ENCODE results near the gene ATP6V0A1. TPM values are rescaled to one million over a fixed set of nuclear protein-coding genes. Genes with fewer than 3 reads are reported as not detected.
A peak's percentile ranks its signal among the peaks of the same experiment; 100 is the strongest.

Gene ATP6V0A1
- total and polyA plus RNA-seq, 7 donors, result 41.1 to 116 (median 62.7) TPM

- H3K27ac ChIP-seq, result peak overlapping the region; percentile 16
- 84 to 85% (median 84%) methylated on average over 6 of the region's 6 CpGs for WGBS, 3 donors
- H3K36me3 ChIP-seq (ENCODE audit: insufficient read depth in 1 of 2, low read depth in 1 of 2), result peaks cover 0 to 3% of the 10 kb centered on the region in 2 donors
- DNase-seq, result no peak
- H3K4me1 ChIP-seq, result peaks cover 22% of the 10 kb centered on the region
- intact Hi-C loops (cut with DNase I), result no loop called here
- no peak for ATAC-seq
- no peak for TF ChIP-seq CTCF (IDR thresholded peaks at IDR 0.05)
- no peak overlapping the region for H3K4me3 ChIP-seq
- H3K9me3 ChIP-seq, result no peaks in the 10 kb centered on the region
- H3K27me3 ChIP-seq (ENCODE audit: insufficient read depth in 3 of 3, low read length in 2 of 3), result no peaks in the 10 kb centered on the region
Observed at GRCh38 chr17:42559075-42559474, 100.4 kb downstream of the ATP6V0A1 start.

GRCh38 chr17:42560246-42560645 is 101.6 kb downstream of the ATP6V0A1 start:
- intact Hi-C loops (cut with DNase I), result no loop called here
- H3K4me3 ChIP-seq, result no peak overlapping the region
- H3K4me1 ChIP-seq, result peaks cover 22% of the 10 kb centered on the region
- H3K9me3 ChIP-seq, result no peaks in the 10 kb centered on the region
- no peak for TF ChIP-seq CTCF (IDR thresholded peaks at IDR 0.05)
- H3K36me3 ChIP-seq (ENCODE audit: insufficient read depth in 1 of 2, low read depth in 1 of 2), result peaks cover 2 to 14% of the 10 kb centered on the region in 2 donors
- no peaks in the 10 kb centered on the region for H3K27me3 ChIP-seq (ENCODE audit: insufficient read depth in 3 of 3, low read length in 2 of 3)
- no peak for ATAC-seq
- no peak overlapping the region for H3K27ac ChIP-seq
- DNase-seq, result no peak
- WGBS, 3 donors, result 74 to 86% (median 79%) methylated on average over 3 of the region's 3 CpGs

- no peaks in the 10 kb centered on the region for H3K27me3 ChIP-seq (ENCODE audit: insufficient read depth in 3 of 3, low read length in 2 of 3)
- peaks cover 25% of the 10 kb centered on the region for H3K4me1 ChIP-seq
- intact Hi-C loops (cut with DNase I), result no loop called here
- ATAC-seq (peak; percentile 84 to 89 (median 87)), DNase-seq (peak; percentile 95 to 98)
- H3K4me3 ChIP-seq, result peak within 1 kb of the TSS; percentile 99
- no peak for TF ChIP-seq CTCF (IDR thresholded peaks at IDR 0.05)
- peak within 1 kb of the TSS; percentile 86 for H3K27ac ChIP-seq
- no peaks in the 10 kb centered on the region for H3K9me3 ChIP-seq
- peaks cover 2 to 23% of the 10 kb centered on the region in 2 donors for H3K36me3 ChIP-seq (ENCODE audit: insufficient read depth in 1 of 2, low read depth in 1 of 2)
- WGBS, 3 donors, result 0% methylated on average over 26 of the region's 26 CpGs
Observed at GRCh38 chr17:42561897-42562387, 103.3 kb downstream of the ATP6V0A1 start, which contains the start of gene COASY. COASY (plus strand) TSS chr17:42562148; CDS start chr17:42562623, 475 bp downstream.

- Histone ChIP-seq H3K9me3 (no peaks in the 10 kb centered on the region), H3K4me1 (peaks cover 25% of the 10 kb centered on the region), H3K27me3 (ENCODE audit: insufficient read depth in 3 of 3, low read length in 2 of 3) (no peaks in the 10 kb centered on the region), H3K27ac (peak overlapping the region; percentile 86), H3K4me3 (peak overlapping the region; percentile 99), H3K36me3 (ENCODE audit: insufficient read depth in 1 of 2, low read depth in 1 of 2) (peaks cover 2 to 23% of the 10 kb centered on the region in 2 donors)
- intact Hi-C loops (cut with DNase I), result no loop called here
- WGBS, 3 donors, result 4 to 8% (median 7%) methylated on average over 45 to 48 of the region's 48 CpGs
- DNase-seq (no peak), ATAC-seq (peak; percentile 2 to 32 (median 14))
- no peak for TF ChIP-seq CTCF (IDR thresholded peaks at IDR 0.05)
Observed at GRCh38 chr17:42562388-42563142, 103.9 kb downstream of the ATP6V0A1 start.

Measured in psoas muscle (tissue), 8 donors.